Measurements from ENCODE around the gene ZBED4.

GRCh38 chr22:49838771-49839717 is 14.6 kb upstream of the ZBED4 start:
- TF ChIP-seq POLR2A (IDR thresholded peaks at IDR 0.05) (no peak), CTCF (IDR thresholded peaks at IDR 0.05) (no peak)

Measured in right lobe of liver (tissue), 4 donors.